Neutrophil (primary cell): Measurements from ENCODE around the gene PLA2G6.
A peak's percentile ranks its signal among the peaks of the same experiment; 100 is the strongest.

Experiments used
- H3K27ac ChIP-seq: fragments of 200-600 bp; sonication (generic); 2 replicates; pipeline ENCODE4 v1.5.1; 2016; ENCODE audit warnings: mild to moderate bottlenecking, moderate library complexity
- H3K27me3 ChIP-seq: fragments of 200-600 bp; sonication (generic); 2 replicates; pipeline ENCODE4 v1.6.0; 2016; ENCODE audit warnings: mild to moderate bottlenecking
- H3K36me3 ChIP-seq: fragments of 200-600 bp; sonication (generic); 2 replicates; pipeline ENCODE4 v1.5.1; 2017
- H3K4me1 ChIP-seq, 2 experiments: fragments of 200-600 bp in 1 of 2; sonication (generic) in 1 of 2; 1 replicate in 1 of 2; 2 replicates in 1 of 2; pipeline versions ENCODE4 v1.5.1 to v1.6.1; 2013 to 2016; ENCODE audit warnings: low read depth in 1 of 2, low read length in 1 of 2, mild to moderate bottlenecking in 1 of 2, moderate library complexity in 1 of 2; ENCODE audit not compliant: control insufficient read depth in 1 of 2, insufficient read depth in 1 of 2
- H3K4me3 ChIP-seq, 2 experiments: fragments of 200-600 bp in 1 of 2; sonication (generic) in 1 of 2; 1 replicate in 1 of 2; 2 replicates in 1 of 2; pipeline ENCODE4 v1.5.1; 2013 to 2016; ENCODE audit warnings: low read depth in 1 of 2, low read length in 1 of 2, mild to moderate bottlenecking in 1 of 2, moderate library complexity in 1 of 2
- H3K9me3 ChIP-seq: fragments of 200-600 bp; sonication (generic); 2 replicates; pipeline ENCODE4 v1.5.1; 2016
- TF ChIP-seq, protein P1 (sequence below): fragments of 200-600 bp; sonication (generic); IDR thresholded peaks from 2 replicates; pipeline ENCODE4 v1.5.1; 2016; ENCODE audit warnings: antibody characterized with exemption

Gene PLA2G6

DNA sequence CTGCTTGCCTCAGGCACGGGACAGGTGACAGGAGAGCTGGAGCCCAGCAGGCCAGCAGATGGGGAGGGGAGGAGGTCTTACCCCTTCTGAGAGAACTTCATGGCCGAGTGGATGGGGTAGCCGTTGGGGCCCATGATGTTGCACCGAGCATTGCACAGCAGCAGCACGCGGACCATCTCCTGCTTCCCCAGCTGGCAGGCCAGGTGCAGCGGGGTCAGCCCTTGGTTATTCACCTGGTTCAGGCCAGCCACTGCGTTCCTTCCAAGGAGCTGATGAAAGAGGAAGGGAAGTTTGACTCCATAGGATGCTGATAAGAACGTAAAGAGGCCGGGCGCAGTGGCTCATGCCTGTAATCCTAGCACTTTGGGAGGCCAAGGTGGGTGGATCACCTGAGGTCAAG, 41.7 kb downstream of the PLA2G6 start:
- no peak overlapping the region for H3K27ac ChIP-seq
- H3K4me1 ChIP-seq = no peaks in the 10 kb centered on the region
- TF ChIP-seq, protein P1, sequence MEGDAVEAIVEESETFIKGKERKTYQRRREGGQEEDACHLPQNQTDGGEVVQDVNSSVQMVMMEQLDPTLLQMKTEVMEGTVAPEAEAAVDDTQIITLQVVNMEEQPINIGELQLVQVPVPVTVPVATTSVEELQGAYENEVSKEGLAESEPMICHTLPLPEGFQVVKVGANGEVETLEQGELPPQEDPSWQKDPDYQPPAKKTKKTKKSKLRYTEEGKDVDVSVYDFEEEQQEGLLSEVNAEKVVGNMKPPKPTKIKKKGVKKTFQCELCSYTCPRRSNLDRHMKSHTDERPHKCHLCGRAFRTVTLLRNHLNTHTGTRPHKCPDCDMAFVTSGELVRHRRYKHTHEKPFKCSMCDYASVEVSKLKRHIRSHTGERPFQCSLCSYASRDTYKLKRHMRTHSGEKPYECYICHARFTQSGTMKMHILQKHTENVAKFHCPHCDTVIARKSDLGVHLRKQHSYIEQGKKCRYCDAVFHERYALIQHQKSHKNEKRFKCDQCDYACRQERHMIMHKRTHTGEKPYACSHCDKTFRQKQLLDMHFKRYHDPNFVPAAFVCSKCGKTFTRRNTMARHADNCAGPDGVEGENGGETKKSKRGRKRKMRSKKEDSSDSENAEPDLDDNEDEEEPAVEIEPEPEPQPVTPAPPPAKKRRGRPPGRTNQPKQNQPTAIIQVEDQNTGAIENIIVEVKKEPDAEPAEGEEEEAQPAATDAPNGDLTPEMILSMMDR = no peak
- no peaks in the 10 kb centered on the region for H3K9me3 ChIP-seq
- no peaks in the 10 kb centered on the region for H3K27me3 ChIP-seq
- H3K4me3 ChIP-seq = no peak overlapping the region
- H3K36me3 ChIP-seq = peaks cover under 1% of the 10 kb centered on the region

DNA sequence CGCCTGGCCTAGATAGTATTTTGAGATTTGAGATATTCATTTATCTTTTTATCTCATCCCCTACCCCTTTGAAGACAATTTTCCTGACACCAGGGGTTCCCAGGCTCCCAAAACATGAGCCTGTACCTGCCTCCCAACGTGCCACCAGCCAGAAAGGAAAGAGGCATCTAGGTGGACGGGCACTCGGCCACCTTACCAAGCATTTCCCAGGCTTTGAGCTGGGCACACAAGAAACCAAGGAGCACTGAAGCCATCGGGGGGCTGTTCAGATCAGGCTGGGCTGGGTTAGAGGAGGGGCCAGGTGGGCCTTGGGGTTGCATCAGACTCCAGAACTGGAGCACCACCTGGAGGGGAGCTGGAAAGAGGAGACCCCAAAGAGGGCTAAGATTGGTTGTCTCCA, 42.7 kb downstream of the PLA2G6 start:
- Histone ChIP-seq H3K4me3 (no peak overlapping the region), H3K36me3 (peaks cover 5% of the 10 kb centered on the region), H3K9me3 (no peaks in the 10 kb centered on the region), H3K4me1 (no peaks in the 10 kb centered on the region), H3K27ac (no peak overlapping the region), H3K27me3 (no peaks in the 10 kb centered on the region)
- TF ChIP-seq, protein P1 = no peak

DNA sequence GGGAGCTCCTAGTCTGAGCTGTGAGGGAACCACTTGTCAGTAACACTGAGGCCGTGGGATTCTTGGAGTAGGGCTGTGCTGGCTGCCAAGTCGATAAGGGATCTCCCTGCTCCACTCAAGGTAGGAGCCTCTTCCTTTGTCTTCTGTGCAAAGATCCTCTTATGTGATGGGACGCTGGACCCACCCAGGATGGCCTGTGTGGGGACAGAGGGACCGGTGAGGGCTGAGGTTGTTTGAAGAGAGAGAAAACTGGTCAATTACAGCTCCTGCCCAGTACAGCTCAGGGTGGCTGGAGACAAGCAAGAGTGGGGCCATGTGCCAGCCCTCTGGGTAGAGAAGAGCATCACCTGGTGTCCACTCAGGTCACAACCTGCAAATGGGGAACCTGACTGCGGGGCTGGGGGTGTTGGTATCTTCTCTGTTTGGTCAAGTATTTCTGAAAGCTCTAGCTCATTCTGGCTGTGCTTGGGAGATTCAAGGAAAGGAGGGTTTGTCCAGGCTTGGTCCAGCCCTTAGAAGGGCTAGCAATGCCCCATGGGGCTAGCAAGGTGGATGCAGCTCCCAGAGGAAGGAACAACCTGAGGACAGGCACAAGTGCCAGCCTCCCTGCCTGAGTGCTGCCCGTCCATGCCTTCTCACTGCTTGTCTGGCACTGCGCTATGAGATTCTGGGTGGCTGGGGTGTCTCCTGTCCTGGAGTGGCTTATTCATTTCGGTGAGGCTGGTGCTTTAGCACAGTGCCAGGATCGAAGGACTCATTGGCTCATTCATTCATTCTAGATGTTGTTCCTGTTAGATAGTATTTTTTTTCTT, 43.5 kb downstream of the PLA2G6 start:
- TF ChIP-seq, protein P1 = no peak
- Histone ChIP-seq H3K9me3 (no peaks in the 10 kb centered on the region), H3K4me1 (no peaks in the 10 kb centered on the region), H3K36me3 (peaks cover 11% of the 10 kb centered on the region), H3K4me3 (no peak overlapping the region), H3K27me3 (no peaks in the 10 kb centered on the region), H3K27ac (peak overlapping the region; percentile 15)

DNA sequence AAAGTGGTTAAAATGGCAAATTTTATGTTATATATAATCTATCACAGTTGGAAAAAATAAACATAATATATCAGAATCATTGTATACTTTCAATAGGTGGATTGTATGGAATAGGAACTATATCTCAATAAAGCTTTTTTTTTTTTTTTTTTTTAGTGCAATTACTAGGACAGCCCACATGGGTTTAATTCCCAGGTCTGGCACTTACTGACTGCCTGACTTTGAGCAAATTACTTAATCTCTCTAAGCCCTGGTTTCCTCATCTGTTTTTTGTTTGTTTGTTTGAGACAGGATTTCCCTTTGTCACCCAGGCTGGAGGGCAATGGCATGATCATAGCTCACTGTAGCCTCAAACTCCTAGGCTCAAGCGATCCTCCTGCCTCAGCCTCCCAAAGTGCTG, 45.0 kb downstream of the PLA2G6 start:
- H3K36me3 ChIP-seq = peaks cover 25% of the 10 kb centered on the region
- no peaks in the 10 kb centered on the region for H3K9me3 ChIP-seq
- TF ChIP-seq, protein P1 = no peak
- no peak overlapping the region for H3K27ac ChIP-seq
- no peaks in the 10 kb centered on the region for H3K27me3 ChIP-seq
- H3K4me3 ChIP-seq = no peak overlapping the region
- no peaks in the 10 kb centered on the region for H3K4me1 ChIP-seq

DNA sequence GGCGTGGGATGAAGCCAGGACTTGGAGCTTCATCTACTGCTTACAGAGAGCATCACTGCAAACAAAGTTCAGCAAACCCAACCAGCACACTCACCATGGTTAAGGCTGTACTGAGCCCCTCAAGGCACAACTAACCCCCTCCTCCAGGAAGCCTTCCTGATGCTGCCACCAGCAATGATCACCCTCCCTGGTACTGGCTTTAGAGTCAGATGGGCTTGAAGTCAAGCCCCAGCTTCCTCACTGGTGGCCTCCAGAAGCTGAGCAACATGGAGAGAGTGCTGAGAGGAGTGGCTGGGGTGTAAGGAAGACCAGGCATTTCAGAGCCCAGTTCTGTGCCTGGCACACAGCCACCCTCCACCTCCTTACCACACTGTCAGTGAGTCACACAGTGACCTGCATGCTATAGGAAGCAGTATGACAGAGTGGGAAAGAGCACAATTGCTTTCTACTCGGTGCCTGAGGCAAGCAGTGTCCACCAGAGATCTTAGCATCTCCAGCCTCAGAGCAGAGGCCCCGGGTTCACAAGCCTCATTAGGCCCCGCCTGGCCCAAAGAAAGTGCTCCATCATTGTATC, 46.4 kb downstream of the PLA2G6 start:
- peaks cover 27% of the 10 kb centered on the region for H3K36me3 ChIP-seq

More for the DNA sequence above, 46.4 kb downstream of the PLA2G6 start:
- Histone ChIP-seq H3K27ac (no peak overlapping the region), H3K4me3 (no peak overlapping the region), H3K4me1 (no peaks in the 10 kb centered on the region), H3K9me3 (no peaks in the 10 kb centered on the region), H3K27me3 (no peaks in the 10 kb centered on the region)
- TF ChIP-seq, protein P1 = no peak
